IPS-NIHi7 (cell line): ENCODE results near the gene FHL1.

Experiments used
- DNase-seq: peaks from one replicate; pipeline ENCODE4 v3.0.0; 2012; ENCODE audit warnings: mixed read lengths; ENCODE audit errors: extremely low spot score

The FHL1 gene

DNA sequence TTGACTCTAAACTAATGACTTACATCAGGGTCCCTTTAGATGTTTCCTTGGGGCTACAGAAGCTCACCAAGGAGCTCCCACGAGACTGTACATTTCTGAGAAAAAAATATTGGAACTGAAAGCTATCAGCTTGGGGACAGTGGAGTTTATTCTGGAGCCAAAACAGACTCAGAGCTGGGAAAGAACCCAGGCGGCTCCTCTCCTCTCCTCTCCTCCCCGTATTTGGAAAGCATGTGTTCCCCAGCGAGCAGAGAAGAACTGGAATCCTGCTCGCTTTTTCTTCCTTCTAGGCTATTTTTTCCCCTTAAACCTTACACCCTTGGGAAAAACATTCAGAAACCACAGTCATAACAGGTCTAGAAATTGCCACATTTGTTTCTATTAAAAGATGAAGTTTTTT is 108.2 kb downstream of the FHL1 start:
- DNase-seq: no peak

DNA sequence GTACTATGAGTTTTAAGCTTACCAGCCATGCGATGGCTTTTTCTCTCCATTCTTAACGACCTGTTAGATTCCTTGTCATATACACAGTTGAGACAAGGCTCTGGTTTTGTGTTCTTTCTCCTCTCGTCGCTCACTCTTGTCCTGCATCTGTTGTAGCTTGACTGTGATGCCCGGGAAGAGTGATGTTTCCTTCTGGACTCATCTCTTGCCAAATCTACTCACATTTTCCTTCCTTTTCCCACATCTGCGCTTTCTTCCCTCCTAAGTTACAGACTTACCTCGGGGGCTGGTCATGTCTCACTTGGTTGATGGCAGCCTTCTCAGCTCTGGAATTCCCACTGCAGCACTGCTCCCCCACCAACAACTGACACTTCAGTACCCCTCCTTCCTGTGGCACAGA is 108.7 kb downstream of the FHL1 start:
- no peak for DNase-seq

DNA sequence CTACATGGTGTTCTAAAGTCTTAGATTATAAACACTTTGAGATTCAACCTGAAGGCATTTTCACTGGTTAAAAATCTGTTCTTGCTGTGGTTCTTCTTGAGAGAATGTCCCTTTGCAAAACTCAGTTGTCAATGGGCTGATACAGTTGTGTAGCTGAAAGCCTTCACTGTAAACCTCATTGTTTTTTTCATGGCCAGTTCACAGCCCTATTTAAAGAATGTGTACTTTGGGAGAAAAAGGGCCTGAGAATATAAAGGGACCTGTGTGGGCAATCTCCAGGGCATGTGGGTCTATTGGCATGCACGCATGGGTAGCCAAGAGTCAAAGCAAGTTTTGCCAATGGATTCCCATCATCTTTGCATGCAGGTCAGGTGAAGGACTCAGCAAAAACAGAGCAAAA is 111.6 kb downstream of the FHL1 start:
- DNase-seq: no peak

DNA sequence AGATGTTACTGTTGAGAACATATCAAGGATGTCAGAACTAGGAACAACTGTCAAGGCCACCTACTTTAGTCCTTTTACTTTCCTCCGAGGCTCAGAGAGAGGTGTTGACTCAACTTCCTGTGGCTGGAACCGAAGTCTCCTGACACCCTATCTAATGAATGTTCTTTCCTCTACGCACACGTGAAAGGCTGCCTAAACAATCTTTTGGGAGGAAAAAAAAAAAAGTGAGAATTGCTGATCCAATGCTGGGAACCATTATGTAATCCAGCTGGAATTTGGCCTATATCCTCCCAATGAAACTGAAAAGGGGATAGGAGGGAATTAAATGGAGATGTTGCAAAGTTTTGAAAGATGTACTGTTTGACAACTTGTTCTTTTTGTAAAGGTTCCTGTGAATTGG is 112.2 kb downstream of the FHL1 start:
- no peak for DNase-seq

DNA sequence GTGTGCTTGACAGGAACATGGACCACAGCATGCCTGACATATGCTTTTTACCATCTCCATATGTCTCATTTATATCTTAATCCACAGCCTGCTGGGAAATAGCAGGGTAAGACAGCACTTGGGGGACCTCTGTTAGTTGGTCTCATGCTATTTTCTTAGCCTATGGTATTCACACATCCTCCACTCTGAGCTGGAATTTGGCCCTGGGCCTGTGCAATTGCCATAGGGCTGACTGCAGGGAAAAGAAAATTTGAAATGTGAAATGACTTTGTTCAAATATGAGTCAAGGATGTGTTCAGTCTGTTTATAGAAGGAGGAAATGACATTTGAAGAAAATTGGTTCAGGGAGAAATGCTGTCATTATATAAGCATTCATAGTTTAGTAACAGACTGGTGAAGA is 113.4 kb downstream of the FHL1 start:
- no peak for DNase-seq
